Activated CD4-positive, alpha-beta memory T cell treated with anti-CD3 and anti-CD28 coated beads, Interleukin-2, amount 10 ng/mL, durations not matched to agents 7 days and 5 days (primary cell): Measurements from ENCODE around the gene DFFA. TPM values are rescaled to one million over a fixed set of nuclear protein-coding genes. Genes with fewer than 3 reads are reported as not detected.
"Not testable (repeated sequence)": the region's sequence is repeated elsewhere in the genome, so short reads cannot be mapped to it uniquely, and the experiment has no call there.

Experiments used
- CTCF ChIA-PET: fragments of 350-600 bp; sonication (Branson Sonifier 250); formaldehyde crosslinking; loops from one replicate; lab custom pipeline; 2021; ENCODE audit warnings: antibody characterized with exemption, inconsistent platforms; lab: Charles Lee
- POLR2A ChIA-PET: fragments of 350-600 bp; sonication (Branson Sonifier 250); formaldehyde crosslinking; loops from one replicate; lab custom pipeline; 2021; ENCODE audit warnings: antibody characterized with exemption; lab: Charles Lee
- DNase-seq: peaks from one replicate; pipeline ENCODE4 v3.0.0-alpha.2; 2020
- H3K27ac Mint-ChIP-seq: one replicate; pipeline ENCODE4 v1.8.0; 2021; ENCODE audit warnings: mild to moderate bottlenecking, mixed read lengths
- H3K27me3 Mint-ChIP-seq: one replicate; pipeline ENCODE4 v1.8.0; 2021; ENCODE audit warnings: mixed read lengths
- H3K36me3 Mint-ChIP-seq: one replicate; pipeline ENCODE4 v1.8.0; 2021; ENCODE audit warnings: low read depth, mixed read lengths
- H3K4me1 Mint-ChIP-seq: one replicate; pipeline ENCODE4 v1.8.0; 2021; ENCODE audit warnings: mixed read lengths
- H3K4me3 Mint-ChIP-seq: one replicate; pipeline ENCODE4 v1.8.0; 2021; ENCODE audit warnings: mild to moderate bottlenecking, mixed read lengths
- H3K9me3 Mint-ChIP-seq: one replicate; pipeline ENCODE4 v1.8.0; 2021; ENCODE audit warnings: mixed read lengths
- total RNA-seq, 2 experiments: library from RNA; stranded (reverse); gene quantifications; one replicate each; pipeline ENCODE4 v1.2.3, GENCODE V29; 2021

DFFA gene
- total RNA-seq, 2 experiments from 2014 or later = 23.5 to 24.2 TPM

DNA sequence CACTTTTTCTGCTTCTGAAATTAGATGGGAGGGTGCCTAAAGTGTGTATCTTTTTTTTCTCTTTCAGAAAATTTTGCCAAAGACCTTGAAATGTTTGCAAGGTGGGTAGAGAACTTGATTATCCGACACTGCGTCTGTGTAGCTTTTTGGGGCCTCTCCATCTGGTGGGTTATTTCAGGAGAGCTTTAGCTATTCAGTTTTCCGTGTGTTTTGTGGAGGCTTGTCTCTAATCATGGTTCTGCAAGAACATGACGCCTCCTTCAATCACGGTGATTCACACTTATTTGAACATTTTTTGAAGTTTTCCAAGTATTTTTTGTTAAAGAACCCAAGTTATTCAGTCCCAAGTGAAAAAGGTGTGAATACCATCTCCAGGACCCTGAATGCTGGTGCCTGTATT lies 37.7 kb downstream of the DFFA start:
- ChIA-PET POLR2A (interaction anchor here (0.5 to 1.3 kb wide), 2 partner anchors 58 to 166 kb away, joined by 3 read pairs; no protein-coding TSS in a partner anchor), CTCF (interaction anchor here (1.1 to 1.9 kb wide), 2 partner anchors 59 to 225 kb away, joined by 5 read pairs; partner anchors contain the start of gene KIF1B)
- H3K36me3 Mint-ChIP-seq = no peaks in the 10 kb centered on the region
- no peaks in the 10 kb centered on the region for H3K27me3 Mint-ChIP-seq
- H3K4me1 Mint-ChIP-seq = peaks cover 23% of the 10 kb centered on the region
- DNase-seq = no peak
- no peaks in the 10 kb centered on the region for H3K9me3 Mint-ChIP-seq
- no peak overlapping the region for H3K4me3 Mint-ChIP-seq
- H3K27ac Mint-ChIP-seq = no peak overlapping the region

DNA sequence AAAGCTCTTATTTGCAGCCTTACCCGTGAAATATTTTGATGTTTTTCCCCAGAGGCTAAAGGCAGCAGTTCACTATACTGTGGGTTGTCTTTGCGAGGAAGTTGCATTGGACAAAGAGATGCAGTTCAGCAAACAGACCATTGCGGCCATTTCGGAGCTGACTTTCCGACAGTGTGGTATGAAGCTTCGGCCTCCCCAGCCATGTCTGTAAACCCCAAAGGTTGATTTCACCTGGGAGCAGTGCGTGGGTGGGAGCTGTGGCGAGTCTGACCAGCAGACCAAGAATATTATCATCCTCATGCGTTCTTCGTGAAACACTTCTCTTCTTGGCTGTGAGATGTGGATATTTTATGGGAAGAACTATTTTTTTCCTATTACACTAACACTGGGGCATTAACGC lies 38.5 kb downstream of the DFFA start:
- DNase-seq = no peak
- Mint-ChIP-seq H3K27me3 (no peaks in the 10 kb centered on the region), H3K4me1 (peaks cover 30% of the 10 kb centered on the region), H3K9me3 (no peaks in the 10 kb centered on the region), H3K27ac (no peak overlapping the region), H3K36me3 (no peaks in the 10 kb centered on the region), H3K4me3 (no peak overlapping the region)
- CTCF ChIA-PET = interaction anchor here (1.1 kb wide), 1 partner anchor 60 kb away, joined by 5 read pairs; no protein-coding TSS in a partner anchor
- POLR2A ChIA-PET = interaction anchor here (1.3 to 1.5 kb wide), 2 partner anchors 9 to 58 kb away, joined by 3 to 4 read pairs; no protein-coding TSS in a partner anchor

- H3K4me3 Mint-ChIP-seq = no peak overlapping the region
- no peaks in the 10 kb centered on the region for H3K36me3 Mint-ChIP-seq
- H3K9me3 Mint-ChIP-seq = no peaks in the 10 kb centered on the region
- H3K4me1 Mint-ChIP-seq = peaks cover 35% of the 10 kb centered on the region
- H3K27me3 Mint-ChIP-seq = no peaks in the 10 kb centered on the region
- no peak for DNase-seq
- ChIA-PET POLR2A (interaction anchor here (1.3 to 1.5 kb wide), 3 partner anchors 9 to 59 kb away, joined by 3 to 4 read pairs (median 4); no protein-coding TSS in a partner anchor), CTCF (interaction anchor here (5.4 kb wide), 1 partner anchor 60 kb away, joined by 106 read pairs; no protein-coding TSS in a partner anchor)
- no peak overlapping the region for H3K27ac Mint-ChIP-seq
Measured at GRCh38 chr1:10432910-10433700, 39.2 kb downstream of the DFFA start.

DNA sequence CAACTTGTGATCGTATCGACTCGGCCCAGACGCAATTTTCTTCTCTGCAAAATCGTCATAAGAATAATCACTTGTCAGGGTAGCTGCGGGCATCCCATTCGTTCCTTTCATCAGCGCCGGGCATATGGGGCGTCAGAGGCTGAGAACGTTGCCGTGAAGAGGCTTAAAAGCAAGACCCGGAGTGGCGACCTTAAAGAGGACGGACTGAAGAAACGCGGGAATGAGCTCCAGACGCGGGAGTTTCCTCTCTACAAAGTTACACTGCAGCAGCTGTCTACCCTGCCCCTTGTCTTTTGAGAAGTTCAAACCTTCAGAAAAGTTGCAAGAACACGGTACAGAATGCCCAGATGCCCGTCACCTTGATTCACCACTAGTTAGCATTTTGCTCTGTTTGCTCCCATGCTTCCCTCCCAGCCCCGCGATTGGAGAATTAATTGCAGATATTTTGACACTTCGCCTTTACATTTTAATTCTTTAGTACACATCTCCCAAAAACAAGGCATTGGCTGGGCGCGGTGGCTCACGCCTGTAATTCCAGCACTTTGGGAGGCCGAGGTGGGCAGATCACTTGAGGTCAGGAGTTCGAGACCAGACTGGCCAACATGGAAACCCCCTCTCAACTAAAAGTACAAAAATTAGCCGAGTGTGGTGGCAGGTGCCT lies 41.1 kb downstream of the DFFA start:
- Mint-ChIP-seq H3K27me3 (no peaks in the 10 kb centered on the region), H3K27ac (peak overlapping the region; percentile 79), H3K36me3 (no peaks in the 10 kb centered on the region), H3K4me3 (peak overlapping the region; percentile 86), H3K4me1 (peaks cover 39% of the 10 kb centered on the region), H3K9me3 (no peaks in the 10 kb centered on the region)
- ChIA-PET CTCF (interaction anchor here (0.6 to 5.4 kb wide), 10 partner anchors 12 to 563 kb away, joined by 3 to 106 read pairs (median 7); partner anchors contain the start of genes DFFA and KIF1B), POLR2A (interaction anchor here (0.7 to 3.3 kb wide), 14 partner anchors 9 to 716 kb away, joined by 3 to 30 read pairs (median 4); partner anchors contain the start of genes CORT, KIF1B, LZIC and NMNAT1)
- DNase-seq = no peak

DNA sequence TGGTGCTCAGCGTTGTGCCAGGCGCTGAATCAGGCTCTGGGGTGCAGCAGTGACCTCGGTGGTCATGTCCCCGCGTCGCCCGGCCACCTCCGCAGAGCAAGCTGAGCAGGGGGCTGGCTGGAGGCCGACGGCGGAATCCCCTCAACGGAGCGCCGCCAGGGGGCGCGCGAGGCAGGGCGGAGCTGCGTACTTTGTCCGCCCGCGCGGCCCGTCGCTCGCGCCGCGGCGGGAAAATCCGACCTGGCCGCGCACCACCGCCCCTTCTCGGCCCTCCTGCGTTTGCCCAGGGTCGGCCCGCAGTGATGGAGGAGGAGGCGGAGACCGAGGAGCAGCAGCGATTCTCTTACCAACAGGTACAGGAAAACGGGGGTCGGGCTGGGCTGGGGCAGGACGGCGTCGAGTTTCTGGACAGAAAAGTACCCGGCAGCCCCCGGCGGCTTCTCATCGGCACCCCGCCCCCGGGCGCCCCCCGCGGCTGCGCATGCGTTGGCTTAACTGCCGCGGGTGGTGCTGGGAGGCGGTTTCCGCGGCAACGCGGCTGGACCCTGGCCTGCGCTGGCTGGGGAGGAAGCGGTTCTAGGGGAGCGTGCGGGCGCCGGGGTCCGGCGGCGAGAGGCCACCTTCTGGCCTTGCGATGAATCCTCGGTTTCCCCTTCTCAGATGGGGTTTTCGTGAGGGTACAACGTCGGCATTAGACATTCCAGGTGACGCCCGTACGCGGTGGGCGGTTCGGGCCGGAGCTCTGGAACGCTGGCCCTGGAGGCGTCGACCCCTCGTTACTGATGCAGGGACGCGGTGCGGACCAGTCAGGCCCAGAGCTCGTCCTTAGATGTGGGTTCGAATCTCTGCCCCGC lies 41.9 kb downstream of the DFFA start, which contains the start of gene CENPS:
TSS of gene CENPS (plus strand) at position 218 of the 854 bp plus-strand sequence. CDS start at position 303, 85 bp downstream.
- ChIA-PET POLR2A (interaction anchor here (0.6 to 3.3 kb wide), 23 partner anchors 9 to 715 kb away, joined by 3 to 30 read pairs (median 4); partner anchors contain the start of genes CORT, KIF1B, LZIC and NMNAT1), CTCF (interaction anchor here (0.6 to 5.4 kb wide), 27 partner anchors 9 to 777 kb away, joined by 3 to 106 read pairs (median 4); partner anchors contain the start of genes KIF1B, LZIC, NMNAT1 and PEX14)
- H3K27ac Mint-ChIP-seq = peak within 1 kb of the TSS; percentile 79
- no peaks in the 10 kb centered on the region for H3K36me3 Mint-ChIP-seq
- H3K27me3 Mint-ChIP-seq = no peaks in the 10 kb centered on the region
- no peaks in the 10 kb centered on the region for H3K9me3 Mint-ChIP-seq
- H3K4me3 Mint-ChIP-seq = peak within 1 kb of the TSS; percentile 86
- DNase-seq = peak; percentile 85
- peaks cover 39% of the 10 kb centered on the region for H3K4me1 Mint-ChIP-seq

- H3K27me3 Mint-ChIP-seq = no peaks in the 10 kb centered on the region
- no peaks in the 10 kb centered on the region for H3K36me3 Mint-ChIP-seq
- POLR2A ChIA-PET = interaction anchor here (0.6 to 3.3 kb wide), 17 partner anchors 10 to 714 kb away, joined by 3 to 30 read pairs (median 4); partner anchors contain the start of genes CORT, KIF1B, LZIC and NMNAT1
- H3K9me3 Mint-ChIP-seq = no peaks in the 10 kb centered on the region
- peaks cover 39% of the 10 kb centered on the region for H3K4me1 Mint-ChIP-seq
- peak overlapping the region; percentile 86 for H3K4me3 Mint-ChIP-seq
- H3K27ac Mint-ChIP-seq = peak overlapping the region; percentile 79
- DNase-seq = peak; percentile 46
- CTCF ChIA-PET = interaction anchor here (0.6 to 5.4 kb wide), 23 partner anchors 9 to 777 kb away, joined by 3 to 106 read pairs (median 4); partner anchors contain the start of genes KIF1B, LZIC, NMNAT1 and PGD
Measured at GRCh38 chr1:10429868-10430215, 42.5 kb downstream of the DFFA start.

DNA sequence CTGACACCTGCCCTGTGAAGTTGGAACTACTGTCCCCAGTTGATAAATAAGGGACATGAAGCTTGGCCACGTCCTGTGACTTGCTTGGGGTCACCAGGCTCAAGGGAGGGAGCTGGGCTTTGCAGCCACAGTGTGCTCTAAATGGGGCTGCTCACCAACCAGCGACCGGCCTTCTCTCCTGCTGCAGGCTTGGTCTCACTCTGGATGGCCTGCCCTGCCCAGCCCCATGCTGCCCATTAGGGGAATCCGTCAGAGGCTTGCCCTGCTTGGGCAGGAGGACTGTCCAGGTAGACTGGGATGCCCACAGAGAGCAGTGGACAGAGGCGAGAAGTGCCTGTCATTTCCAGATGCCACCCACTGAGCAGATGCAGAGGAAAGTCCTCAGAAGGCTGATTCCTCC lies 43.3 kb downstream of the DFFA start:
- Mint-ChIP-seq H3K4me1 (peaks cover 39% of the 10 kb centered on the region), H3K9me3 (no peaks in the 10 kb centered on the region), H3K4me3 (peak overlapping the region; percentile 86), H3K36me3 (no peaks in the 10 kb centered on the region), H3K27me3 (no peaks in the 10 kb centered on the region), H3K27ac (no peak overlapping the region)
- POLR2A ChIA-PET = interaction anchor here (1.0 to 3.3 kb wide), 5 partner anchors 14 to 485 kb away, joined by 3 to 30 read pairs (median 11); partner anchors contain the start of genes CORT, LZIC, NMNAT1 and PGD
- no peak for DNase-seq
- CTCF ChIA-PET = interaction anchor here (0.5 to 5.4 kb wide), 12 partner anchors 10 to 1216 kb away, joined by 3 to 106 read pairs (median 4); partner anchors contain the start of genes KIF1B, LZIC and NMNAT1

DNA sequence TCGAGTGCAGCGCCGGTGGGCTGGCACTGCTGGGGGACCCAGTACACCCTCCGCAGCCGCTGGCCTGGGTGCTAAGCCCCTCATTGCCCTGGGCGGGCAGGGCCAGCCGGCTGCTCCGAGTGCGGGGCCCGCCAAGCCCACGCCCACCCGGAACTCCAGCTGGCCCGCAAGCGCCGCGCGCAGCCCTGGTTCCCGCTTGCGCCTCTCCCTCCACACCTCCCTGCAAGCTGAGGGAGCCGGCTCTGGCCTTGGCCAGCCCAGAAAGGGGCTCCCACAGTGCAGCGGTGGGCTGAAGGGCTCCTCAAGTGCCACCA lies 45.8 kb downstream of the DFFA start:
- H3K27ac Mint-ChIP-seq, H3K9me3 Mint-ChIP-seq, H3K27me3 Mint-ChIP-seq, H3K36me3 Mint-ChIP-seq, POLR2A ChIA-PET, H3K4me3 Mint-ChIP-seq, DNase-seq: not testable (repeated sequence)
- CTCF ChIA-PET = interaction anchor here (0.9 to 1.3 kb wide), 2 partner anchors 49 to 558 kb away, joined by 3 to 6 read pairs; no protein-coding TSS in a partner anchor
- peaks cover 32% of the 10 kb centered on the region for H3K4me1 Mint-ChIP-seq

- POLR2A ChIA-PET, H3K4me3 Mint-ChIP-seq, H3K27me3 Mint-ChIP-seq, H3K9me3 Mint-ChIP-seq, H3K27ac Mint-ChIP-seq, DNase-seq, H3K36me3 Mint-ChIP-seq: not testable (repeated sequence)
- H3K4me1 Mint-ChIP-seq = peaks cover 26% of the 10 kb centered on the region
- CTCF ChIA-PET = interaction anchor here (0.9 to 1.3 kb wide), 2 partner anchors 49 to 557 kb away, joined by 3 to 6 read pairs; no protein-coding TSS in a partner anchor
Measured at GRCh38 chr1:10425826-10426534, 46.3 kb downstream of the DFFA start.

GRCh38 chr1:10424651-10425050 lies 47.7 kb downstream of the DFFA start:
- Mint-ChIP-seq H3K36me3 (peaks cover 14% of the 10 kb centered on the region), H3K27me3 (no peaks in the 10 kb centered on the region), H3K9me3 (no peaks in the 10 kb centered on the region), H3K4me1 (peaks cover 17% of the 10 kb centered on the region), H3K27ac (no peak overlapping the region), H3K4me3 (no peak overlapping the region)
- ChIA-PET CTCF (no interaction called here), POLR2A (no interaction called here)
- no peak for DNase-seq

- H3K27me3 Mint-ChIP-seq = no peaks in the 10 kb centered on the region
- no peak overlapping the region for H3K4me3 Mint-ChIP-seq
- H3K36me3 Mint-ChIP-seq = peaks cover 19% of the 10 kb centered on the region
- ChIA-PET CTCF (interaction anchor here (0.6 kb wide), 1 partner anchor 80 kb away, joined by 3 read pairs; no protein-coding TSS in a partner anchor), POLR2A (no interaction called here)
- no peaks in the 10 kb centered on the region for H3K9me3 Mint-ChIP-seq
- H3K27ac Mint-ChIP-seq = no peak overlapping the region
- peaks cover 11% of the 10 kb centered on the region for H3K4me1 Mint-ChIP-seq
- no peak for DNase-seq
Measured at GRCh38 chr1:10424034-10424433, 48.3 kb downstream of the DFFA start.
